BE2C (cell line): ENCODE data around the gene DCAF11. TPM values are rescaled to one million over a fixed set of nuclear protein-coding genes. Genes with fewer than 3 reads are reported as not detected.

Source experiments
- DNase-seq: peaks from one replicate; pipeline ENCODE4 v3.0.0-alpha.2; 2020
- H3K27me3 ChIP-seq: fragments of 250-450 bp; sonication (Bioruptor Pico); 2 replicates; pipeline ENCODE4 v1.5.1; 2020; ENCODE audit warnings: mild to moderate bottlenecking
- H3K36me3 ChIP-seq: fragments of 250-450 bp; sonication (Bioruptor Pico); 2 replicates; pipeline ENCODE4 v1.5.1; 2020; ENCODE audit warnings: mild to moderate bottlenecking
- H3K4me1 ChIP-seq: fragments of 250-450 bp; sonication (Bioruptor Pico); 2 replicates; pipeline ENCODE4 v1.5.1; 2020
- H3K4me3 ChIP-seq: 2 replicates; pipeline ENCODE4 v1.5.1; 2011; ENCODE audit warnings: low read depth, low read length
- H3K9me3 ChIP-seq: fragments of 250-450 bp; sonication (Bioruptor Pico); 2 replicates; pipeline ENCODE4 v1.5.1; 2020
- CTCF ChIP-seq: IDR thresholded peaks from 2 replicates; pipeline ENCODE4 v1.5.1; 2012; ENCODE audit warnings: mild to moderate bottlenecking, low read depth, low read length
- polyA plus RNA-seq: library from polyadenylated mRNA; unstranded; fragments of >200 nt; gene quantifications from one replicate; pipeline ENCODE4 v1.2.1, GENCODE V29; 2012; ENCODE audit warnings: low read depth, missing spikeins; ENCODE audit not compliant: insufficient read length, insufficient read depth

DCAF11 gene
- 50.6 TPM for polyA plus RNA-seq

DNA sequence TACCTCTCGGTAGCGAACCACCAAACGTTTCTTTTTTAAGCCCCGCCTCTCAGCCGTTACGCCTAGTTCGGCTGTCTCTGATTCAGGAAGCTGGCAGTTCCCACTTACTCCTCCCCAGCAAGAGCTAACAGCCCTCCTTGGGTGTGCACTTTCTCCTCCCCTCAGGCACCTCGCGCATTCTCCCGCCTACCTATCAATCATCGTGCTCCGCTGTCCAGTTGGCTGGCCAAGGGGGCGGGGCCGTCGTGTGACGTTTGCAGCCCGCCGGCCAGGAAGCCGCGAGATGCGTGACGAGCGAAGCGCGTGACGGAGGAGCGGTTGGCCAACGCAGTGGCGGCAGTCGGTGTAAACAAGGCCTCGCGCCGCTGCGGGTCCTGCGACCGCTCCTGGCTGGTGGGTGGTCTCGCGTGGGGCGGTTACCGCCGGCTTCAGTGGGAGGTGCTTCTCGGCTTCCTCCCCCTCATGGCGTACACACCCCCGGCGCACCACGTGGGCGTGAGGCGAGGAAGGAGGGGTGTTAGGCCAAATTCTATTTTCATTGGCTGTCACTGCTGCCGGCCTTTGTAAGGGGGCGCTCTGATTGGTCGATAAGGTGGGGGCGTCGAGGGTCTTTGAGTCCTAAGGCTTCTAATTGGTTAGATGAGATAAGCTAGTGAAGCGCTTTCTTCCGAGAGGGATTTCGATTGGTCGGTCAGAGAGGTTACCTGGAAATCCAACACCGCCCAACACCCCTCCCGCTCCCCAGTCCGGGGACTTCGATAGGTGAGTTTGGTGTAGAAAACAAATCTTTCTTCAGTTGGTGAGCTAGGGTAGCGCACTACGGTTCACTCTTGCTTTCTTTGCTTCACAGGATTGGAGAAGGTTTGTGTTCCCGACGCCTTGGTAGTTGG is at the start of gene DCAF11, which contains the start of gene NRL:
Gene DCAF11, plus strand, starts transcription at position 246 of the 890 bp plus-strand sequence. CDS start 818 bp downstream, outside the sequence.
Gene NRL, minus strand, starts transcription at position 418 of the 890 bp plus-strand sequence. CDS start 32,101 bp downstream, outside the sequence.
- peak within 1 kb of the TSS; percentile 84 for H3K4me3 ChIP-seq
- no peak for TF ChIP-seq CTCF
- H3K4me1 ChIP-seq = no peaks in the 10 kb centered on the region; the same call in 1 of the 2 replicates
- H3K9me3 ChIP-seq = no peaks in the 10 kb centered on the region
- DNase-seq = peak; percentile 99
- H3K36me3 ChIP-seq = peaks cover 6% of the 10 kb centered on the region
- no peaks in the 10 kb centered on the region for H3K27me3 ChIP-seq

GRCh38 chr14:24064856-24065255 is 49.7 kb upstream of the DCAF11 start:
- H3K4me3 ChIP-seq = no peak overlapping the region
- H3K36me3 ChIP-seq = no peaks in the 10 kb centered on the region
- TF ChIP-seq CTCF = no peak
- no peaks in the 10 kb centered on the region for H3K27me3 ChIP-seq
- H3K4me1 ChIP-seq = no peaks in the 10 kb centered on the region
- no peaks in the 10 kb centered on the region for H3K9me3 ChIP-seq
- no peak for DNase-seq

- H3K4me3 ChIP-seq = no peak overlapping the region
- no peak for DNase-seq
- H3K9me3 ChIP-seq = no peaks in the 10 kb centered on the region
- H3K36me3 ChIP-seq = no peaks in the 10 kb centered on the region
- no peaks in the 10 kb centered on the region for H3K27me3 ChIP-seq
- no peaks in the 10 kb centered on the region for H3K4me1 ChIP-seq
- TF ChIP-seq CTCF = no peak
Measured at GRCh38 chr14:24065408-24065807, 49.2 kb upstream of the DCAF11 start.

DNA sequence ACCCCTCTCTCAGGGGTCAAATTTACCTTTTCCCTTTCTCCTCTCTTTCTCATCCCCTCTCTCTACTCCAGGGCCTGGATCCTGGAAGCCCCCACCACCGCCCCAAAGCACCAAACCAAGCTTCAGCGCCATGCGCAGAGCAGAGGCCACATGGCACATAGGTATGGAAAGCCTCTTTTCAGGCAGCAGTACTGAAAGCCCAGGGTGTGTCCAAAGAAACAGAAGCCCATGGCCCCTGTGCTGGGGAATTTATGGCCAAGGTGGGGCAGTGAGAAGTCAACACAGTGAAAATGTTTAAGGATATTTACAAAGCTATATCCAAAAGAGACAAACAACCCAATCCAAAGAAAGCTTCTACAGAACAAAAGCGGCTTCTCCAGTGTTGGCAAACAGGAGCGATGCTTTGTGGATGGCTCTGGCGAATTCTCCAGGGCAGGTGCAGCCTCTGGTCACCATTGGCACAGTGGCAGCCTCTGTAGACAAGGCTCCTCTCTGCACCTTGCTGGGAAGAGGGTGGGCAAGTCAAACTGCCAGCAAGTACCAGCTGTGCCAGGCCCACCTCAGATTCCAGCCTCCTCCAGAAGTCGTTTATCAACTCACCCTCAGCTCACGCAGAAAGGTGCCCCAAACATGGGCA is 48.0 kb upstream of the DCAF11 start:
- no peak for TF ChIP-seq CTCF
- no peaks in the 10 kb centered on the region for H3K4me1 ChIP-seq
- H3K9me3 ChIP-seq = no peaks in the 10 kb centered on the region
- H3K36me3 ChIP-seq = no peaks in the 10 kb centered on the region
- no peaks in the 10 kb centered on the region for H3K27me3 ChIP-seq
- H3K4me3 ChIP-seq = no peak overlapping the region
- DNase-seq = no peak

- no peaks in the 10 kb centered on the region for H3K4me1 ChIP-seq
- no peak for DNase-seq
- H3K9me3 ChIP-seq = no peaks in the 10 kb centered on the region
- H3K4me3 ChIP-seq = no peak overlapping the region
- no peak for TF ChIP-seq CTCF
- H3K36me3 ChIP-seq = no peaks in the 10 kb centered on the region
- H3K27me3 ChIP-seq = no peaks in the 10 kb centered on the region
Measured at GRCh38 chr14:24067133-24068082, 47.2 kb upstream of the DCAF11 start.
